LNCAP (cell line): ENCODE data around the gene LCN1.

Experiments used
- CTCF ChIP-seq: fragments of 450-650 bp; IDR thresholded peaks from 2 replicates; pipeline ENCODE4 v1.5.1; 2017; ENCODE audit warnings: mild to moderate bottlenecking

Gene LCN1

DNA sequence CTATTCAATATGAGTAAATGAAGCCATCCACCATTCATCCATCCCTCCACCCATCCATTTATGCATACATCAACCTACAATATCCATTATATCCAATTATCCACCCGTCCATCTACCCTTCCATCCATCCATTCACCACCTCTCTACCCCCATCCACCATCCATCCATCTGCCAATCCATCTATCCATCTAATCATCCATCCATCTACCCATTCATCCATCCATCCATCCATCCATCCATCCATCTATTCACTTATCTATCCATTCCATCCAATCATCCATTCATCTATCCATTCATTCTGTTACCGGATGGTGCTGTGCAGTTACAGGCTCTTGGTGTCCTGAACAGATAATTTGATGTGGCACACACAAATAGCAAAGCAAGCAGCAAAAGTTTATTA is 51.0 kb downstream of the LCN1 start:
- no peak for TF ChIP-seq CTCF

GRCh38 chr9:135573124-135573523 is 51.9 kb downstream of the LCN1 start:
- no peak for TF ChIP-seq CTCF

DNA sequence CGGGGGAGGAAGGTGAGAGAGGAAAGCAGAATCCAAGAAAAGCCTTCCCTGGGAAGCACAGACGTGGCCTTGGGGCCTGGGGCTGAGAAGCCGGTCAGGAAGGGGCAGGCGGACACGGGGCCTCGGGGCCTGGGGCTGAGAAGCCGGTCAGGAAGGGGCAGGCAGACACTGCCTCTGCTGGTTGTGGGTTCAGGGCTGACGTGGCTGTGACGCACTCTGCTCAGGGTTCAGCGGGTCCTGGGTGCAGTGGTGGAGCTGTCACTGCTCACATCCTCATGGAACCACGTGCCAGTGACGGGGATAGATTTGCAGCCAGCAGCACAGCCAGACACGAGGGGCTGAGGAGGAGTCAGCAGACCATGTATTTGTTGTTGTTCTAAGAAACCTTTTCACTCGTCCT is 53.1 kb downstream of the LCN1 start:
- TF ChIP-seq CTCF = no peak

DNA sequence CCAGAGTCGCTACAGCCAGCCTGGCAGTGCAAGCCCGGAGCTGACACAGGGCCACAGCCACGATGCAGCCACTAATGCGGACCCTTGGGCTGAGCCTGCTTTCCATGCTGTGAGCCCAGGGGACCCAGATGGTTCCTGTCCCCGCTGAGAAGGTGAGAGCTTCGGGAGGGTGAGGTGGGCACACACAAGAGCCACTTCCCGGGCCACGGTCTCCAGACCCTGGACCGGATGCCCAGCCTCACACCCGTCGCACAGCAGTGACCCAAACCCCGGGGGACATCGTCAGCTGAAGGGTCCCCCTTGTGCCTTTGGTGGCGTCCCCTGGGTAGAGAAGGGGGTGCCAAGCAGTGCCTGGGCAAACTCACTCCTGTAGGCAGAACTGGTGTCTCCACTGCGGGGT is 53.7 kb downstream of the LCN1 start:
- TF ChIP-seq CTCF = no peak
